GM20000 (cell line): Measurements from ENCODE around the gene NSMCE1.

Experiments used
- DNase-seq: peaks from one replicate; pipeline ENCODE4 v3.0.0; 2012; ENCODE audit warnings: low spot score
- TF ChIP-seq, protein P1 (sequence below): IDR thresholded peaks from 2 replicates; pipeline ENCODE4 v1.5.1; 2012; ENCODE audit warnings: mild to moderate bottlenecking, control low read depth; ENCODE audit errors: extremely low read depth, missing control alignments

NSMCE1 gene

DNA sequence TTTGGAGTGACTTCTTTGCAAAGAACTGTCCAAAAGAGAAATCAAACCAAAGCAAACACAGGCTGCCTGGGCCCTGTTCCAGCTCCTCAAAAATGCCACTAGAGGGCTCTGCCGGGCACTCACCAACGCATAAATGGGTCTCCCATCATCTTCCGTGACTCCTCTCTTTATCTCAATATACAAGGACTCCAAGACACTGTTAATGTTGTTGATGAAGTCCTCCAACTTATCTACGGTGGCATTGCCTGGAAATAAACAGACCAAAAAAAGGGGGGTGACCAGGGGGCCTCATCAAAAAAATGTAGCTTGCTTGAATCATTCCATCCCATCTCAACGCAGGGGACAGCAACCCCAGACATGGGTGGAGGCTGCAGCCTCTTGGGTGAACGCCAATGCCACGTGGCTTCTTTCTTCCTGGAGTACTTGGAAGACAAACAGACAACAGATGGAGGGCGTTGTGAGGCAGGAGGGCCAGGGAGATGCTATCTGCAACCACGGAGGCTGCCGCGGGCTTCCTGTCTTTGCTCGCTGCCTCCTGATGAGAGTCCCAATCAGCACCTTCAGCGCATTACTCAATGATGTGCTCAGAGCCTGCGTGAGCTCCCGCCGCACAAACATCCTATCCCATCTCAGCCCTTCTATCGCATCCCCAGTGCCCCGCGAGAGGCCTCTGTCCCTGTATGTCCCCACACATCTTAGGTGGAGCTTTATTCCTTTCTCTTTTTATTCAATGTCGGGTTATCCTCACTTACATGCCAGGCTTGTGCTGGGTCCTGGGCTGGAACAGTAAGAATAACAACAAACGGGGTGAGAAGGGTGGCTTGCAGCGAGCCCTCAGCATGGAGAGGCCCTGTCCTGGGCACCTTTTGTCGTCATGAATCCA is 33.3 kb downstream of the NSMCE1 start:
- TF ChIP-seq, protein P1, sequence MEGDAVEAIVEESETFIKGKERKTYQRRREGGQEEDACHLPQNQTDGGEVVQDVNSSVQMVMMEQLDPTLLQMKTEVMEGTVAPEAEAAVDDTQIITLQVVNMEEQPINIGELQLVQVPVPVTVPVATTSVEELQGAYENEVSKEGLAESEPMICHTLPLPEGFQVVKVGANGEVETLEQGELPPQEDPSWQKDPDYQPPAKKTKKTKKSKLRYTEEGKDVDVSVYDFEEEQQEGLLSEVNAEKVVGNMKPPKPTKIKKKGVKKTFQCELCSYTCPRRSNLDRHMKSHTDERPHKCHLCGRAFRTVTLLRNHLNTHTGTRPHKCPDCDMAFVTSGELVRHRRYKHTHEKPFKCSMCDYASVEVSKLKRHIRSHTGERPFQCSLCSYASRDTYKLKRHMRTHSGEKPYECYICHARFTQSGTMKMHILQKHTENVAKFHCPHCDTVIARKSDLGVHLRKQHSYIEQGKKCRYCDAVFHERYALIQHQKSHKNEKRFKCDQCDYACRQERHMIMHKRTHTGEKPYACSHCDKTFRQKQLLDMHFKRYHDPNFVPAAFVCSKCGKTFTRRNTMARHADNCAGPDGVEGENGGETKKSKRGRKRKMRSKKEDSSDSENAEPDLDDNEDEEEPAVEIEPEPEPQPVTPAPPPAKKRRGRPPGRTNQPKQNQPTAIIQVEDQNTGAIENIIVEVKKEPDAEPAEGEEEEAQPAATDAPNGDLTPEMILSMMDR: peak; percentile 66
- peak; percentile 66 for DNase-seq

DNA sequence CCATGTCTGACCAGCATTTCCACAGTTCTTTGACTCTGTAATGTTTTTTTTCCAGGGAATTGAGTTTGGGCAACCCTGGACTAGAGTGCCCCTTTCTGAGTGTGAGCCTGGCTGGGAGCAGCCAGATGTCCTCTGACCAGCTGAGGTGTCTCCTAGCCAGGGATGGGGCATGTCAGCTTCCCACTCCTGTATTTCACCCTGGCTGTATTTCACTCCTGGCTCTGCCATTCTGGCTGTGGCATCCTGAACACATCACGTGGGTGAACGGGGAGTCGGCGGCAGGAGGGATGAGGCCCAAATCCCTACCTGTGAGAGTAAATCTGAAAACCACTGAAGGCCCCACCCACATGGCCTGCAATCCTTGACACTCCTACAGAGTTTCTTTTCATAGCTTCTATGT is 34.0 kb downstream of the NSMCE1 start:
- TF ChIP-seq, protein P1: no peak
- DNase-seq: no peak

DNA sequence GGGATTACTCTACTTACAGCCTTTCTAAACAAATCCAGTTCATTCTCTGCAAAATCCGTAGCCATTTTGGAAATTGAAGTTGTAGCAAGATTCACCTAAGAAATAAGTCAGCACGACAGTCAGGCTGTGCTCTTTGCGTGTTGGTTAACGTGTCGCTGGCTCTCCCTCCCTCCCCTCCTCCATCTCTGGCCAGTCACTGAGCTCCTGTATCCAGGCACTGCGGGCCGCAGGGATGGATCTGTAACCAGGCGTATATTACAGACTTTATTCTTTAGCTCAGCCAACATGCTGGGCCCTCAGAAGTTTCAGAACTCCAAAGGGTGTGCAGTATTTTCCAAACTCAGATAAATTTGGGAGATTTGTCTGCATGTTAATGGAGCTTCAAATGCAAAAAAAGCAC is 34.4 kb downstream of the NSMCE1 start:
- no peak for DNase-seq
- TF ChIP-seq, protein P1: no peak

DNA sequence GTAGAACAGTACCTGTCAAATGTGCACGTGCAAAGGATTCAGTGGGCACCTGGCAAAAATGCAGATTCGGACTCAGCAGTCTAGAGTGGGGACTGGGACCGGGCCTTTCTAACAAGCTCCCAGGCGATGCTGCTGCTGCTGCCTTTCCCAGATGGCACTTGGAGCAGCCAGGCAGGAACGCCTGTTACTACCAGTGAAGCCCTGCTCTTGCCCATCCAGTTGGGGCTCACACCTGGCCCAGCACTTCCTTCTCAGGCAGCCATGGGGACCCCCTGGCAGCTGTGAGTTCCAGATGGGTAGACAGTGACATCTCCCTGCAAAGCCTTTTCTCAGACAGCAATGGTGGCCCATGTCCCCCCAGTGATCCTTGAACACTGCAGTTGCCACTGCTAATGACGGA is 34.8 kb downstream of the NSMCE1 start:
- TF ChIP-seq, protein P1: no peak
- DNase-seq: no peak

DNA sequence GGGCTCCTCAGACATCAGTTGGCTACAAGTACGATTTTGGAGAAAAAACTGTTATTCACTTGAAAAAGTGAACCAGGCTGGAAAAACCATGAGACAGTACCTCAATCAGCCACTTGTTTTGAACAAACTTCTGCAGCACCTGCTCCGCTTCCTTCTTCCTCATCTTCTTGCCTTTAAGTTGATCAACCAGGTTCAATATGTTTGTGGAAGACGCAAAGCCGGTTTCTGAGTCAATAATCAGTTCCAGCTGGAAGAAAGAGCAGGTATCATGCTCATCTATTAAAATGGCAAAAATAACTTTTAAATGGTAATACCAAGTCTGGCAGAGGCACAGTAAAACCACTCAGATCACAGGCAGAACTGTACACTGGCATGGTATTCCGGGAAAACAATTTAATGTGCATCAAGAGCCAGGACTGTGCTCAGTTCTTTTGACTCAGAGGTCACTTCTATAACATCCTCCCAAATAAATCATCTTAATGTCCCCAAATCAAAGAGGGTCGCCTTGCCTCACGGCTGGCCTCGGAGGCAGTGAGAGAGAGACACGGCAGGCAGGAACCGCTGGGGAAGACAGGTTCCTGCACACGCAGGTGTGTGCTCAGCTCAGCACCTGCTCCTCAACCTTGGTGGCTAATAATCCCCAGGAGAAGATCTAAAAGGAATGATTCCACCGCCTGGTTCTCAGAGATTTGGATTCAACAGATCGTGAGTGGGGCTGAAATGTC is 35.5 kb downstream of the NSMCE1 start:
- TF ChIP-seq, protein P1: no peak
- DNase-seq: no peak

DNA sequence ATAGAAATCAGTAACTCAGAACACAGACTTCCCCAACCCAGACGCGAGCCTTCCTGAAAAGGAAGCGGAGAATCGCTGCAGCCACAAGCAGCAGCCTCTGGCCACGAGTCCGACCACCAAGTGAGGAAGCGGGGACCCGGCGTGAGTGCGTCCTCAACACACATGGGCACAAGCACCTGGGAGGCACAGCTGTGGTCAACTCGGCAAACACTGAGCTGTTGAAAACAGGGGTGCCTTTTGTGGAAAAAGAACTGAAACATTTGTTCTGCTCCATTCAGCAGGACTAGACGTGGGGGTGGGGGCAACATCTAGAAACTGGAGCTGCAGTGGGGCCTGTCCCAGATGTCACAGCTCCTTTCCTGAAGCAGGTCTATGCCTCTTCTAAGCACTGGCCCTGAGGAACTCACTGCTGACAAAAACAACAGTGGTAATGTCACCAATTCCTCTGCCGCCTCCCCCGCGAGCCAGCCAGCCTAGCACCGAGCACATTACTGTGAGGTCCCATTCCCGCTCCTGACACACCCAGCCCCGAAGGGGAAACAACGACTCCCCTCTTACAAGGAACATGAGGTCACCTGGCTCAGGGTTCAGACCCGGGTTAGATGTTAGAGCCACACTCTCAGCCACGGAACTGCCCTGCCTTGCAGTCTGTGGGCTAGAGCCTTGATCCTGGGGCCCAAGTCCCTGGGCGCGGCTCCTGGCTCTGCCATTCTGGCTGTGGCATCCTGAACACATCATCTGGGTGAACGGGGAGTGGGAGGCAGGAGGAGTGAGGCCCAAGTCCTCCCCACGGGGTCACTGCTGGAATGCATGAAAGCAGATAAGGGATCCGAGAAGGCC is 36.3 kb downstream of the NSMCE1 start:
- TF ChIP-seq, protein P1: no peak
- DNase-seq: peak; percentile 55

DNA sequence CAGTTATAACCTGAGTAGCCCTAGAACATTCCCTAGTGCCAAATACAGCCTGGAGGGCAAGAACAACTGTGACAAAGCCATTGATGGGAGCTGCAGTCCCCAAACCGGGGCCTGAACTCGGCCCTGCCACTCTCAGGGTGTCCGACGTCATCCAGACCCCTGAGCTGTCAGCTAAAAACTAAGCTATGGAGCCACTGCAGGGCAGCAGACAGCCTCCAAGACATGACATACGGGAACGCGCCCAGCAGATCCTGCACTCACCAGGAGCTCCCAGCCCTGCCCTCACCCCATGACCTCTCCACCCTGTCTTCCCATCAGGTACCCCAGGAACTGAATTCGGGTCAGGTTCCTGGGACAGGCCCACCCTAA is 36.9 kb downstream of the NSMCE1 start:
- no peak for DNase-seq
- TF ChIP-seq, protein P1: no peak
